B cell (primary cell): Measurements from ENCODE around the gene CNR2.

Experiments used
- CTCF ChIP-seq: fragments of 200-600 bp; IDR thresholded peaks from one replicate; pipeline ENCODE4 v1.8.0; 2022; ENCODE audit warnings: antibody characterized with exemption, mild to moderate bottlenecking
- EZH2 ChIP-seq: IDR thresholded peaks from 2 replicates; pipeline ENCODE4 v1.6.1; 2012; ENCODE audit warnings: borderline replicate concordance, low read depth, mild to moderate bottlenecking, moderate library complexity, low read length; ENCODE audit not compliant: insufficient read depth, poor library complexity, severe bottlenecking

GRCh38 chr1:23878668-23879067, 34.5 kb downstream of the CNR2 start:
- TF ChIP-seq CTCF (no peak), EZH2 (no peak)
